GM18526 (cell line): ENCODE measurements around the gene TNIP2.

Experiments used
- POLR2A ChIP-seq: IDR thresholded peaks from 3 replicates; pipeline ENCODE4 v1.6.1; 2011; ENCODE audit not compliant: insufficient read length; ENCODE audit errors: extremely low read depth

The TNIP2 gene

GRCh38 chr4:2789351-2789750 is 33.2 kb upstream of the TNIP2 start:
- TF ChIP-seq POLR2A: no peak

GRCh38 chr4:2788532-2789103 is 32.5 kb upstream of the TNIP2 start:
- TF ChIP-seq POLR2A: no peak

GRCh38 chr4:2788101-2788500 is 32.0 kb upstream of the TNIP2 start:
- no peak for TF ChIP-seq POLR2A

GRCh38 chr4:2787230-2788100 is 31.3 kb upstream of the TNIP2 start:
- TF ChIP-seq POLR2A: no peak

- no peak for TF ChIP-seq POLR2A
Measured at GRCh38 chr4:2786794-2787229, 30.7 kb upstream of the TNIP2 start.

GRCh38 chr4:2786152-2786671 is 30.1 kb upstream of the TNIP2 start:
- peak; percentile 27 for TF ChIP-seq POLR2A

GRCh38 chr4:2785613-2786012 is 29.5 kb upstream of the TNIP2 start:
- peak; percentile 45 for TF ChIP-seq POLR2A

GRCh38 chr4:2783790-2784189 is 27.7 kb upstream of the TNIP2 start:
- TF ChIP-seq POLR2A: no peak

GRCh38 chr4:2781911-2782310 is 25.8 kb upstream of the TNIP2 start:
- no peak for TF ChIP-seq POLR2A

GRCh38 chr4:2771264-2771663 is 15.1 kb upstream of the TNIP2 start:
- TF ChIP-seq POLR2A: no peak

GRCh38 chr4:2768921-2769336 is 12.8 kb upstream of the TNIP2 start:
- TF ChIP-seq POLR2A: no peak

- TF ChIP-seq POLR2A: no peak
Measured at GRCh38 chr4:2768124-2768523, 12.0 kb upstream of the TNIP2 start.

- TF ChIP-seq POLR2A: no peak
Measured at GRCh38 chr4:2767705-2768074, 11.6 kb upstream of the TNIP2 start.

GRCh38 chr4:2767046-2767704 is 11.0 kb upstream of the TNIP2 start:
- TF ChIP-seq POLR2A: no peak

- TF ChIP-seq POLR2A: no peak
Measured at GRCh38 chr4:2765832-2766526, 9.8 kb upstream of the TNIP2 start.
